GM19455 (cell line): ENCODE measurements around the gene LMF2.

ENCODE experiments used
- ATAC-seq: cut with Tn5 transposase; IDR thresholded peaks from one replicate; pipeline ENCODE4 v1.9.1; 2021; ENCODE audit not compliant: unreplicated experiment

The LMF2 gene

DNA sequence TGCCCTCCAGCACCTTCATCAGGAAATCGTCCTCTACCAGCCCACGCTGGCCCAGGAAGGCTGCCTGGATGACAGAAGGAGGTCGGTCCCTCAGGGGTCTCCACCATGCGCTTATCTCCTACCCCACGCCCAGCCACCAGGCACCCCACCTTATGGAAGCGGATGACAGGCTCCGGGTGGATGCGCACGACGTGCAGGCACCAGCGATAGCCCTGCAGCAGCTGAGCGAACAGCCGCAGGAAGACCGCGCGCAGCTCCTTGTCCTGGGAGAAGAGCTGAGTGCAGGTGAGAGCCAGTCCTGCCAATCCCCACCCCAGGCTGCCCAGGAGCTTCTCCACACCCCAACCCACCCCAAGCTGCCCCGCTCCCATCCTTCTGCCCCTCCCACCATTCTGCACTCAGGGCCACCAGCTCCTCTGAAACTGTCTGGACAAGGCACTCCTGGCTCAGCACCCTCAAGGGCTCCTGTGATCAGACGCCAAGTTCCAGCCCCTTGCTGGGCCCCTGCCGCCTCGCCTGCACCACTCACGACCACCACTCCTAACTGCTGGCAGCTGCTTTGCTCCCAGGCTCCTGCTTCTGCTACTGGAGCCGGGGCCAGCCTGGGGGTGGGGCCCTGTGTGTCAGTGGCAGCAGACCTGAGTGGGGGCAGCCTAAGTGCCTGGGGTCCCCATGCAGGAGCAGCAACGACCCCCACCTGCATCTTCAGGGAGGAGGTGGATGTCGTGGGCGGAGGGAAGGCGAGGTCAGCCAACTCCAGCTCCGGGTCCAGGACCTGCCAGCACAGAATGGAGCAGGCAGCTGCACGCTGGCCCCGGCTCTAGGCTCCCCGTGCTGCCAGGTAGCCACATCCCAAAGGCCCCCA is 42.2 kb downstream of the LMF2 start:
- ATAC-seq: no peak

DNA sequence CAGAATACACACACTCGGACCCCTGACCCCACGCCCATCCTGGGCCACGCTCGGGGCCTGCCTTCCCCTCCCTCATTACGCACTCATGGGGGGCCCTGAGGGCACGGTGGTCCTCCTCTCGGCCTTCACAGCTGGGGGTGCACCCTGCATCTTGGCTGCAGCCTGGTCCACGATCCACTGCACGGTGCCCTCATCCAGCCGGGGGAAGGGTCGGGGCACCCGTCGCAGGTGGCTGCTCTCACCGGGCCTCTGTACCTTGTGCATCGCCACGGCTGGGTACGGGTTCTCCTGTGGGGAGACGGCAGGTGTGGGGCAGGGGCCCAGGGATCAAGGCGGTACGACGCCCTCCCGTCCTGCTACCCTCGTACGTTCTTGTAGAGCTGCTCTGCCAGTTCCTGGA is 43.1 kb downstream of the LMF2 start:
- ATAC-seq: no peak

DNA sequence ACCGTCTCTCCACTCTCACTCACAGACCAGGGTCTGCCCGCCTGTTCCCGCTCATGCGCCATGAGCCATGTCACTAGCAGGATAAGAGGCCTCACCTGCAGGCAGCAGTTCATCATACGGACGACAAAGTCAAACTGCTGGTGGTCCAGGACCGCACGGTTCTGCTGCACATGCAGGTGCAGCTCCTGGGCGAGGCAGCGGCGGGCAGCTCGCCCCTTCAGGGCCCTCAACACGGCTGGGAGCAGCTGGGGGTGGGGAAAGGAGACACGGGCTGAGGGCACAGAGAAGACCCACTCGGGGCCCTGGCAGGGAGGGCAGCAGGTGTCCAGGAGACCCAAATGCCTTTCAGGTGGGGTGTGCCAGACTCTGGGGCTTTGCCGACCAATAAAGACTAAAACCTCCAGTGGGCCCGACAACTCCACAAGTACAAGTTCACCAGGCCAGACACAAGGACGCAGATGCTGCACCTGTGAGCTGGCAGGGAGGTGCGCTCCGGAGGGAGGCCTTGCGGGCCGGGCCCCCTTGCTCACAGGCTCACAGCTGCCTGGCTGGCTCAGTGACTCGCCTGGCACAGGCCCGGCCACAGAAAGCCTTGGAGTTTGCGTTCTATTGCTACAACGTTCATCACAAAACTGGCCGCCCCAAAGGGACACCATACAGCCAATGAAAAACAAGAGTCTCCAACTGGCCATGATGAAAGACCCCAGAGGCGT is 44.2 kb downstream of the LMF2 start:
- ATAC-seq: no peak

DNA sequence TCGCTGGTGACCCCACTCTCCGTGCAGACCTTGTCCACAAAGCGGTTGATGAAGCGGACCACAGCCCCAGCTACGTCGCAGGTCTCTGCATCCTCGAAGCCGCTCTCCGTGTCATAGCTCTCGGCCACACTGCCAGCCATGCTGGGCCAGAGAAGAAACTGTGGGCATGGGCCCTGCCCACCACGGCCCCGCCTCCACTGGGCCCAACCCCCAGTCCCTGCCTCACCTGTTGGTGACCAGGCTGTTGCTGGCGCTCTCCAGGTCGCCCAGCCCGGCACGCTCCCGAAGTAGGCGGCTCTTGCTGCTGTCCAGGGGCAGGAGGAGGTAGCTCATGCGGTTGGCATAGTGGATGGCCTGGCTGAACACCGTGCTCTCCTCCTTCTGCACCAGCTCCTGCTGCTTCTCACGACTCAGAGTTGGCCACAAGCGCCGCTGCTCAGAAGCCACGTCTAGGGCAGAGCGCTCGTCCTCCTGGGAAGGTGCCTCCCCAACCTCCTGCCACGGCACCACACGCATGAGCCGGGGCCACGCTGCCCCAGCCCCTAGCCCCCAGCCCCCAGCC is 45.4 kb downstream of the LMF2 start:
- ATAC-seq: no peak

DNA sequence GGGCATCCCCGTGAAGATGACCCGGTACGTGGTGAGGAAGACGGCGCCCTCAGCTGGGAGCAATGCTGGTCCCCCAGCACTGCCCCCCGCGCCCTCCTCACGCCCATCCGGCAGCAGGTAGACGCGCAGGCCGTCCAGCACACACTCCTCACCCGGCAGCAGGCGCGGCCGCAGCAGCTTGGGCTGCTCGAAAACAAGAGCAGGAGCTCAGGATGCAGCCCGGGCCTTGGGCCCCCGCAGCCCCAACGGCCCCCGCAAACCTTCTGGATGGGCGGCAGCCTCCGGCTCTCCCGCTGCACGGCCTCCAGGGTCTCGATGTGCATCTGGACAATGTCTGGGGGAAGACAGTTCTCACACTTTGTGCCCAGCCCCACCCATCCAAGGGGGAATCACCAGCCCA is 46.0 kb downstream of the LMF2 start:
- ATAC-seq: no peak

DNA sequence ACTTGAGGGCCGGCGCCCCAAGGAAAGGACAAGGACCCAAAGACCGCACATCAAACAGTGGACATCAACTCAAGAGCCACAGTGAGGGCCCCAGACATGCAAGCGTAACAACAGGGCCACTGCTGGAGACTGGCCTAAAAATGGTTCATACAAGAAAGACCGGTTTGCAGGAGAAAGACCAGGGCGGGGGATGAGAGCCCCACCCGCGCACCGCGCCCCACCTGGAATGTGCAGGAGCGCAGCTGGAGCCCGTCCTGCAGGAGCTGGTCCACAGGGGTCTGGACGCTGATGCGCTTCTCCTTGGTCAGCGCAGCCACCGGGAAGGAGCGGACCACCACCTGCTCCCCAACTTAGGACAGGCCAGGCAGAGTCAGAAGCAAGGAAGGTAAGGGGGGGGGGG is 46.6 kb downstream of the LMF2 start:
- ATAC-seq: no peak

DNA sequence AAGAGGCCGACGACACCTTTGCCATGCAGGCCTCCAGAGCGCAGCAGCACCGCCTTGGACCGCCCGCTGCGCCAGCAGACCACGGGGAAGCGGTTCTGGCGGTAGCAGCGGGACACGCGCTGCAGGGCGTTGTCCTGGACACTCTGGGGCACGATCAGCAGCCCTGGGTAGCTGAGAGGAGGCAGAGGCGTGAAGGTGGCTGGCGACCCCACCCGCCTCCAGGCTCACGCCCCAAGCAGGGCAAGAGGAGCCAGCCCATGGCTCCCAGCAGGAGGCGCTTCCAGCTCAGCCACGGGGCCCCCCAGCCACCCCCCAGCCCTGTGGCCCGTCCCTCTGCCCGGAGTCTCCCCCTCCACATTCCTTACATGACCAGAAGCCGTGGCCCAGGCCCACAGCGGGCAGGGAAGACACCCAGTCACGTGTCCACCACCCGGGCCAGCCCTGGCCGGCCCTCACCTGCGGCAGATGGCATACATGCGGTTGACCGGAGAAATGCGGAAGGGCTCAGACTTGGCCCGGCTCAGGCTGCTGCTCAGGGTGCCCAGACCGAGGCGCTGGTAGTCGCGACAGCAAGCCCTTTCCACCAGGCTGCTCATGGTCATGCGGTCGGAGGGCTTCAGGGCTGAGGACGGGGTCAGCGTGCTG is 47.9 kb downstream of the LMF2 start:
- no peak for ATAC-seq

DNA sequence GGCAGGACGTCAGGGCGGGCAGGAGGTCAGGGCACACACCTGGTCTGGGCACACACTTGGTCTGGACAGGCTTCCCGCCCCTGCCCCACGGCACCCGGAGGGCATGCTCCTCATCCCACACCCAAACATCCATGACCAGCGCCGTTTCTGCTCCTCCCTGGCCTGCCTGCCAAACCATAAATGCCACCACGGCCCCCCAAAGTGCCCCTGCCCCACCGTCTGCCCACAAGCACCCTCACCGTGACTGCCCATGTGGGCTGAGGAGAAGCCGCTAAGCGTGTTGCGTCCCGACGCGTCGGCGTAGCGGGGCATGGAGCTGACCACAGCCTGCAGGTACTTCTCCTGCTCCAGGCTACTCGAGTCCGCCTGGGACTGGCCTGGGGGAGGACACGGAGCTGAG is 48.5 kb downstream of the LMF2 start:
- no peak for ATAC-seq

DNA sequence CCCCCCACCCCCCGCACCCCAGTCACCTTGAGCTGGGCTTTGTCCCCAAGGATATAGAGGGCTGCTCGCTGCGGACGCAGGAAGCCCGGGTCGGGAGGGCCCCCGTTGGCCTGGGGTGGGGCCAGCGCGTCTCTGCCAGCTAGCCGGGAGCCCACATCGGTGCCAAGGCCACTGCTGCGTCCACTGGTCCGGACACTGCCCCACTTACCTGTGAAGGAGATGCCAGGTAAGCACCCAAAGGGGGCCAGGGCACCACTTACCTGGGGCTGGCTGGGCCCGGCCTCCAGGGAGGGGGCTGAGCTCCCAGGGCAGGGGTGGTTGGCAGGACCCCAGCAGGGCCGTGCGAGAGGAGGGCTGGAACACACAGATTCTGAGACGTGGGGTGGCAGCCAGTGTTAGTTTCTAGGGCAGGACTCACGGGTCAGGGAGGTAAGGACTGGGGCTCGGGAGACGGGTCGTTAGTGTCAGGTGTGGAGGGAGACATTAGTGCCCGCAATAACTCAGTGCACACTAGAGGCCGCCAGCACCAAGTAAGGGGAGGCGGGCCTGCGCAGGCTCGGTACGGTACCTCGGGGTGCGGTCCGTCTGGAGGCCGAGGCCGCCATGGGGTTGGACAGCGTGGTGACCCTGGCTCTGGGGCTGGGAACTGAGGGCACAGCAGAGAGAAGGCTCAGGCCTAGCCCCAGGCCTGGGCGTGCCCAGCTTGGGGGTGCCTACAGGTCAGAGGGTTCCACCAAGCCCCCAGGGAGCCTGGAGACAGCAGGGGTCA is 50.9 kb downstream of the LMF2 start:
- ATAC-seq: no peak

DNA sequence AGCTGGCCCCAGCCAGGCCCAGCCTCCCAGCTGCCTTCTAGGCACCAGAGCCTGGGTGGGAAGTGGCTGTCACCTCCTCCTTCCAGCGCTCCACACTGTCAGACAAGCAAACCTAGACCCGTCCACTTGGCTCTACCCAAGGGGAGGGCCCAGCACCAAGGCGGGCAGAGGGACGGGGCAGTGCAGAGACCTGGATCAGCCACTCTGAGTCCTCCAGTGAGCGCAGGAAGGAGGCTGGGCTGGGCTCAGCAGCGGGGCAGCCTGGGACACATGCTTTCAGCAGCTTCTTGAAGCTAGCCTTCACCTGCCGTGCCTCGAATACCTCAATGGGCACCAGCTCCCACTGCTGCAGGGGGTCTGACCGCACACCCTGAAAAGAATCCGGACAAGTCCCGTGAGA is 51.5 kb downstream of the LMF2 start:
- no peak for ATAC-seq

DNA sequence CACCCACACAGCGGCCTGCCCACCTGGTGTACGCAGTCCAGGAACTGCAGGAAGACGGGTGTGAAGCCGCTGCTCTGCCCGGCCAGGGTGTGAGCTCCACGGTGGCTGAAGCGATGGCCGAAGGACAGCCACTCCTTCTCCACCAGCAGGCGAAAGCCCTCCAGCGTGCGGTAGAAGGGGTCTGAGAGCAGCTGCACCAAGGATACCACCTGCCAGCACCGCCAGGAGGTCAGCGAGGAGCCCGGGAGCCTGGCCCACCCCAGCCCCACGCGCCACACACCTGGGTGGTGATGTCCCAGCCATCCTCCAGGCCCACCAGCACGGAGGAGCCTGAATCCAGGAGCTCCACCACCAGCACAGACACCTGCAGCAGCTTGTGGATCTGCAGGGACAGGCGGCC is 52.3 kb downstream of the LMF2 start:
- no peak for ATAC-seq

DNA sequence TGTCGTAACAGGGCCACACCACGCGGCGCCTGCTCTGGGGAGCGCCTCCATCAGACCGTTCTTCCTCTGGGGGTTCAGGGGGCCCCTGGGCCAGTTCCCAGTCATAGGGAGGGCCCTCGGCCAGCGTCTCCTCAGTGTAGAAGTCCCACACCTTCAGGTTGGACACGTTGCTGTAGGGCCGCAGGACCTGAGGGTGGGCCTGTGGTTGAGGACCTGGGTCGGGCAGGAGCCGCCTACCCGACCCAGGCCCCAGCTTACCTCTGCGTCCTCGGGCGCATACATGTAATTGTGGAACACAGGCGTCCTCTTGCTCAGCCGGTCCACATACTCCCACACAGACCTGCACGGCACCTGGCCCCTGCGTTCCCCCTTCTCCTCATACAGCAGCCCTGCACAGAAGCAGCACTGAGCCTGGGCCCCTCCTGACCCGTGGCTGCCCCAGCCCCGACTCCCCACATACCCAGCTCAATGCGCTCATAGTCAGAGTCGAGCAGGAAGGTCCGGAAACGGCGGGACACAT is 52.9 kb downstream of the LMF2 start:
- ATAC-seq: no peak
